C4-2B (cell line): ENCODE results near the gene ISX.

ENCODE experiments used
- CTCF ChIP-seq: fragments of 450-650 bp; conservative IDR thresholded peaks from 2 replicates; pipeline ENCODE4 v1.5.1; 2017; ENCODE audit warnings: mild to moderate bottlenecking
- ZFX ChIP-seq: fragments of 450-650 bp; IDR thresholded peaks from 2 replicates; pipeline ENCODE4 v1.6.1; 2017

- TF ChIP-seq CTCF (no peak), ZFX (no peak)
Observed at GRCh38 chr22:35133702-35134380, 67.9 kb downstream of the ISX start.
